ENCODE results near the gene CCNG2. TPM values are rescaled to one million over a fixed set of nuclear protein-coding genes. Genes with fewer than 3 reads are reported as not detected.

Gene CCNG2
- total RNA-seq, 1 experiment from 2014 or later: 10.6 TPM

DNA sequence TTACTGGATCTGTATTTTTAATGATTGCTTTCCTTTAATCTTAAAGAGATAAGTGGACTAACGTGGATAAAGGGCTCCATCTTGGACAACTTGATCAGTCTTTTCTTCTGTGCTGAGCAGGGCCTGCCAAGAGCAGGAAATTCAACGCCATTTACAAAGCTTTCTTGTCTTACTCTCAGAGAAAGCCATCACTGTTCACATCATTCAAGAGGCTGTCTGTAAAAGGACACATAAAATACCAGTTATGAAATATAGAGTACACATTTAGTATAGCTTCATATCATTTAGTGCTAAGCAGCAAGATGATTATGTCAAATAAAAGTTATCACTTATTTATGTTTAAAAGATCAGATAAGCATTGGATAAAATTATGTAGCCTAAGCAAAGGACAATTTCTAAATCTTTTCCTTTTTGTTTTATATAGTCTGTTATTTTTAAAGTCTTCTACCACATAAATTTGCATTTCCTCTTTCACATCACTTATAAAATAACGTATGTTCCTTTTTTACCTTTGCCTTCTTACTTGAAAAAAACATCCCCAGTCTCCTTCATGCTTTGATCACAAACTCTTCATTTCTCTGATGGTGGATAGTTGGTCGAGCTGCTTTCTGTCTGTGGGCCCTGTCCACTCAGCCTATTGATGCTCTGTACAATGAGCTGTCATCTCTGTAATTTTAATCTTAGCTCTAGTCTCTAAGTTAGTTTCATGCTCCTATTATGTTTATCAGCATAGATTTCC, 2.1 kb upstream of the CCNG2 start:
- Histone ChIP-seq H3K23ac (ENCODE audit: insufficient read length, low read depth, low read length) (no peak overlapping the region), H4K91ac (ENCODE audit: insufficient read length, low read depth, low read length) (no peak overlapping the region), H2BK20ac (ENCODE audit: low read depth, low read length, poor library complexity, severe bottlenecking) (no peak overlapping the region), H3K27me3 (ENCODE audit: insufficient read depth, low read length) (no peaks in the 10 kb centered on the region), H3K4me2 (ENCODE audit: insufficient read depth, insufficient read length, low read length) (peak overlapping the region; percentile 72), H3K9ac (ENCODE audit: extremely low read depth, insufficient read length, low read length) (no peak overlapping the region), H3K79me1 (ENCODE audit: insufficient read depth, low read depth, low read length, poor library complexity, severe bottlenecking) (no peaks in the 10 kb centered on the region), H3K23me2 (ENCODE audit: insufficient read length, low read depth, low read length, poor library complexity, severe bottlenecking) (peaks cover 2% of the 10 kb centered on the region), H3K27ac (ENCODE audit: insufficient read length, low read depth, low read length) (no peak overlapping the region), H3K9me3 (ENCODE audit: control insufficient read depth, low read depth, low read length) (no peaks in the 10 kb centered on the region), H3K56ac (ENCODE audit: insufficient read length, low read depth, low read length) (no peak overlapping the region), H4K5ac (ENCODE audit: insufficient read length, low read depth, low read length) (no peak overlapping the region), H2BK15ac (ENCODE audit: low read depth, low read length) (no peak overlapping the region), H4K8ac (replicated peaks; ENCODE audit: insufficient read length, low read depth, low read length) (no peak overlapping the region), H3K4ac (ENCODE audit: low read depth, low read length) (no peak overlapping the region), H2BK5ac (ENCODE audit: insufficient read length, low read length) (no peak overlapping the region), H2BK12ac (ENCODE audit: insufficient read length, low read depth, low read length) (no peak overlapping the region), H3K4me1 (ENCODE audit: insufficient read depth, low read length) (peaks cover 2% of the 10 kb centered on the region; the same call in 1 of the 2 replicates), H2AFZ (ENCODE audit: low read length) (no peak overlapping the region), H3K18ac (ENCODE audit: insufficient read length, low read depth, low read length) (no peak overlapping the region), H2AK5ac (ENCODE audit: insufficient read length, low read length) (no peak overlapping the region), H2BK120ac (ENCODE audit: low read depth, low read length, poor library complexity, severe bottlenecking) (no peak overlapping the region), H3K79me2 (ENCODE audit: insufficient read depth, low read length) (no peaks in the 10 kb centered on the region; the same call in 1 of the 2 replicates), H3T11ph (ENCODE audit: low read length) (no peak overlapping the region), H4K20me1 (ENCODE audit: control insufficient read depth, insufficient read depth, insufficient read length) (no peaks in the 10 kb centered on the region), H3K14ac (ENCODE audit: insufficient read depth, low read length) (no peak overlapping the region)
- Mint-ChIP-seq H3K27ac (no peak overlapping the region), H3K4me3 (no peak overlapping the region), H3K9me3 (peaks cover 0 to 2% of the 10 kb centered on the region in 2 experiments; a peak in 1 of 5 replicates), H3K27me3 (ENCODE audit: low read depth) (peaks cover 3% of the 10 kb centered on the region; the same call in 1 of the 2 replicates), H3K36me3 (ENCODE audit: insufficient read depth in 1 of 3, low read depth in 3 of 3) (peaks cover 4 to 8% (median 7%) of the 10 kb centered on the region in 3 experiments; a peak in 6 of 7 replicates), H3K4me1 (peaks cover 38 to 42% of the 10 kb centered on the region in 2 experiments)
- 100% methylated on average over 1 of the region's 4 CpGs for WGBS (ENCODE audit: extremely low coverage, insufficient read length, low lambda C conversion rate)
- TF ChIP-seq, protein P1, sequence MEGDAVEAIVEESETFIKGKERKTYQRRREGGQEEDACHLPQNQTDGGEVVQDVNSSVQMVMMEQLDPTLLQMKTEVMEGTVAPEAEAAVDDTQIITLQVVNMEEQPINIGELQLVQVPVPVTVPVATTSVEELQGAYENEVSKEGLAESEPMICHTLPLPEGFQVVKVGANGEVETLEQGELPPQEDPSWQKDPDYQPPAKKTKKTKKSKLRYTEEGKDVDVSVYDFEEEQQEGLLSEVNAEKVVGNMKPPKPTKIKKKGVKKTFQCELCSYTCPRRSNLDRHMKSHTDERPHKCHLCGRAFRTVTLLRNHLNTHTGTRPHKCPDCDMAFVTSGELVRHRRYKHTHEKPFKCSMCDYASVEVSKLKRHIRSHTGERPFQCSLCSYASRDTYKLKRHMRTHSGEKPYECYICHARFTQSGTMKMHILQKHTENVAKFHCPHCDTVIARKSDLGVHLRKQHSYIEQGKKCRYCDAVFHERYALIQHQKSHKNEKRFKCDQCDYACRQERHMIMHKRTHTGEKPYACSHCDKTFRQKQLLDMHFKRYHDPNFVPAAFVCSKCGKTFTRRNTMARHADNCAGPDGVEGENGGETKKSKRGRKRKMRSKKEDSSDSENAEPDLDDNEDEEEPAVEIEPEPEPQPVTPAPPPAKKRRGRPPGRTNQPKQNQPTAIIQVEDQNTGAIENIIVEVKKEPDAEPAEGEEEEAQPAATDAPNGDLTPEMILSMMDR (conservative IDR thresholded peaks at IDR 0.05): no peak
- DNase-seq: no peak

All from H9 (cell line).